Parathyroid adenoma (tissue), 2 donors: ENCODE measurements around the gene MGAT4B.

Experiments
- H2AFZ ChIP-seq: fragments of 300-600 bp; sonication (generic); one replicate; pipeline ENCODE4 v1.7.0; 2017; ENCODE audit warnings: antibody characterized with exemption, mild to moderate bottlenecking
- H3K27ac ChIP-seq: fragments of 300-600 bp; sonication (generic); one replicate; pipeline ENCODE4 v1.7.0; 2017
- H3K27me3 ChIP-seq: fragments of 300-600 bp; sonication (generic); one replicate; pipeline ENCODE4 v1.7.0; 2017; ENCODE audit warnings: low read length; ENCODE audit not compliant: control insufficient read depth, insufficient read depth
- H3K36me3 ChIP-seq: fragments of 300-600 bp; sonication (generic); one replicate; pipeline ENCODE4 v1.7.0; 2017; ENCODE audit warnings: low read length; ENCODE audit not compliant: control insufficient read depth, insufficient read depth
- H3K4me1 ChIP-seq: fragments of 300-600 bp; sonication (generic); one replicate; pipeline ENCODE4 v1.7.0; 2017; ENCODE audit warnings: control low read depth
- H3K4me2 ChIP-seq: fragments of 300-600 bp; sonication (generic); one replicate; pipeline ENCODE4 v1.7.0; 2017; ENCODE audit warnings: low read length
- H3K4me3 ChIP-seq: fragments of 300-600 bp; sonication (generic); one replicate; pipeline ENCODE4 v1.7.0; 2017; ENCODE audit warnings: low read depth, low read length
- H3K79me2 ChIP-seq: fragments of 300-600 bp; sonication (generic); one replicate; pipeline ENCODE4 v1.7.0; 2017; ENCODE audit warnings: control low read depth
- H3K9ac ChIP-seq: fragments of 300-600 bp; sonication (generic); one replicate; pipeline ENCODE4 v1.7.0; 2017; ENCODE audit warnings: mild to moderate bottlenecking
- H3K9me3 ChIP-seq: fragments of 300-600 bp; sonication (generic); one replicate; pipeline ENCODE4 v1.7.0; 2017; ENCODE audit warnings: low read length; ENCODE audit not compliant: control insufficient read depth
- CTCF ChIP-seq: fragments of 300-600 bp; sonication (generic); IDR thresholded peaks from one replicate; pipeline ENCODE4 v1.7.0; 2017; ENCODE audit warnings: antibody characterized with exemption, mild to moderate bottlenecking
- donor health status: primary hyperparathyroidism.

The MGAT4B gene

GRCh38 chr5:179759581-179760551 is 46.8 kb downstream of the MGAT4B start:
- peaks cover 46% of the 10 kb centered on the region for H3K79me2 ChIP-seq
- H2AFZ ChIP-seq: no peak overlapping the region
- no peaks in the 10 kb centered on the region for H3K27me3 ChIP-seq
- no peak overlapping the region for H3K9ac ChIP-seq
- H3K4me1 ChIP-seq: peaks cover 39% of the 10 kb centered on the region
- no peak overlapping the region for H3K4me3 ChIP-seq
- TF ChIP-seq CTCF: no peak
- no peaks in the 10 kb centered on the region for H3K36me3 ChIP-seq
- H3K27ac ChIP-seq: no peak overlapping the region
- no peak overlapping the region for H3K4me2 ChIP-seq
- no peaks in the 10 kb centered on the region for H3K9me3 ChIP-seq

GRCh38 chr5:179758955-179759354 is 47.7 kb downstream of the MGAT4B start:
- peaks cover 53% of the 10 kb centered on the region for H3K79me2 ChIP-seq
- no peaks in the 10 kb centered on the region for H3K36me3 ChIP-seq
- TF ChIP-seq CTCF: no peak
- peaks cover 43% of the 10 kb centered on the region for H3K4me1 ChIP-seq
- no peaks in the 10 kb centered on the region for H3K9me3 ChIP-seq
- H2AFZ ChIP-seq: no peak overlapping the region
- H3K27me3 ChIP-seq: no peaks in the 10 kb centered on the region
- no peak overlapping the region for H3K4me2 ChIP-seq
- no peak overlapping the region for H3K9ac ChIP-seq
- no peak overlapping the region for H3K27ac ChIP-seq
- no peak overlapping the region for H3K4me3 ChIP-seq

DNA sequence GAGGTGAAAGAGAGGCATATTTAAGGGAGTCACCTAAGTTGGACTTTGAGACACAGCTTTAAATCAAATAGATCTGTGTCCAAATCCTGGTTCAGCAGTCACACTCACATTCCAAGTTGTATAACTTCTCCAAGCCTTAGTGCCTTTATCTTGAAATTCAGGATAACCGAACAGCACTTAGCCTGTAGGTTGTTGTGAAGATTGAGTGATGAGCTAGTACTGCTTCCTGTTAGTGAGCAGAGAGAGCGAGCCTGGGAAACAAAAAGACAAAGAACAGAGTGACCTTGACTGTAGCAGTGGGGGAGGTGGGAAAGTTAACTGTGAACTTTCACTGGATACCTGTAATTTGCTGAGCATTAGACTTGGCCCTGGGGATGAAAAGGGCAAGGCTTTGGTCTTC is 51.6 kb downstream of the MGAT4B start:
- no peak for TF ChIP-seq CTCF
- Histone ChIP-seq H3K4me1 (peaks cover 17% of the 10 kb centered on the region), H3K4me2 (peak overlapping the region; percentile 15), H3K4me3 (peak overlapping the region; percentile 1), H3K36me3 (no peaks in the 10 kb centered on the region), H2AFZ (no peak overlapping the region), H3K9ac (no peak overlapping the region), H3K79me2 (peaks cover 73% of the 10 kb centered on the region), H3K27ac (peak overlapping the region; percentile 39), H3K9me3 (no peaks in the 10 kb centered on the region), H3K27me3 (no peaks in the 10 kb centered on the region)

DNA sequence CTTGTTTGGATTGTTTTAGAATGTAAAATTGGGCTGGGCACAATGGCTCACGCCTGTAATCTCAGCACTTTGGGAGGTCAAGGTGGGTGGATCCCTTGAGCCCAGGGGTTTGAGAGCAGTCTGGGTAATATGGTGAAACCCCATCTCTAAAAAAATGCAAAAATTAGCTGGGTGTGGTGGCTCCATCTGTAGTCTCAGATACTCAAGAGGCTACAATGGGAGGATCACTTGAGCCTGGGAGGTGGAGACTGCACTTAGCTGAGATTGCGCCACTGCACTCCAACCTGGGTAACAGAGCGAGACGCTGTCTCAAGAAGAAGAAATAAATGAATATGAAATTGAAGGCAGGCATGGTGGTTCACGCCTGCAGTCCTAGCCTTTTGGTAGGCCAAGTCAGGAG is 52.7 kb downstream of the MGAT4B start:
- no peak overlapping the region for H2AFZ ChIP-seq
- no peak overlapping the region for H3K4me3 ChIP-seq
- H3K27ac ChIP-seq: no peak overlapping the region
- H3K4me2 ChIP-seq: no peak overlapping the region
- no peak overlapping the region for H3K9ac ChIP-seq
- TF ChIP-seq CTCF: no peak
- peaks cover 75% of the 10 kb centered on the region for H3K79me2 ChIP-seq
- no peaks in the 10 kb centered on the region for H3K36me3 ChIP-seq
- peaks cover 11% of the 10 kb centered on the region for H3K4me1 ChIP-seq
- H3K27me3 ChIP-seq: no peaks in the 10 kb centered on the region
- H3K9me3 ChIP-seq: no peaks in the 10 kb centered on the region
